ENCODE data around the gene CSRNP3.
"Not testable (repeated sequence)": the region's sequence is repeated elsewhere in the genome, so short reads cannot be mapped to it uniquely, and the experiment has no call there.

The CSRNP3 gene

GRCh38 chr2:165648801-165649200 lies 179.3 kb downstream of the CSRNP3 start:
- TF ChIP-seq ELF4 (IDR thresholded peaks at IDR 0.05) = no peak
- no peak for TF ChIP-seq FOXM1 (IDR thresholded peaks at IDR 0.05; ENCODE audit: borderline replicate concordance)
- no peak for TF ChIP-seq ZNF384 (IDR thresholded peaks at IDR 0.05)
- no peak for TF ChIP-seq LEF1 (IDR thresholded peaks at IDR 0.05; ENCODE audit: borderline replicate concordance)
- no peak for TF ChIP-seq FOXA1 (IDR thresholded peaks at IDR 0.05)
- TF ChIP-seq, protein P1, sequence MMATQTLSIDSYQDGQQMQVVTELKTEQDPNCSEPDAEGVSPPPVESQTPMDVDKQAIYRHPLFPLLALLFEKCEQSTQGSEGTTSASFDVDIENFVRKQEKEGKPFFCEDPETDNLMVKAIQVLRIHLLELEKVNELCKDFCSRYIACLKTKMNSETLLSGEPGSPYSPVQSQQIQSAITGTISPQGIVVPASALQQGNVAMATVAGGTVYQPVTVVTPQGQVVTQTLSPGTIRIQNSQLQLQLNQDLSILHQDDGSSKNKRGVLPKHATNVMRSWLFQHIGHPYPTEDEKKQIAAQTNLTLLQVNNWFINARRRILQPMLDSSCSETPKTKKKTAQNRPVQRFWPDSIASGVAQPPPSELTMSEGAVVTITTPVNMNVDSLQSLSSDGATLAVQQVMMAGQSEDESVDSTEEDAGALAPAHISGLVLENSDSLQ (IDR thresholded peaks at IDR 0.05) = peak; percentile 12; the same call in 1 of the 2 replicates
- TF ChIP-seq CTBP1 (IDR thresholded peaks at IDR 0.05; ENCODE audit: borderline replicate concordance) = no peak
- no peak for TF ChIP-seq SP1 (IDR thresholded peaks at IDR 0.05)
- no peak for TF ChIP-seq L3MBTL2 (conservative IDR thresholded peaks at IDR 0.05)
- CTCF ChIA-PET = no interaction called here
- POLR2A ChIA-PET = no interaction called here
- no peak for DNase-seq (ENCODE audit: extremely low spot score)

GRCh38 chr2:165651233-165651632 lies 181.7 kb downstream of the CSRNP3 start:
- no peak for TF ChIP-seq ELF4 (IDR thresholded peaks at IDR 0.05)
- TF ChIP-seq ARNT (IDR thresholded peaks at IDR 0.05) = no peak
- no peak for TF ChIP-seq NFRKB (IDR thresholded peaks at IDR 0.05)
- no peak for TF ChIP-seq LEF1 (IDR thresholded peaks at IDR 0.05; ENCODE audit: borderline replicate concordance)
- TF ChIP-seq CTBP1 (IDR thresholded peaks at IDR 0.05; ENCODE audit: borderline replicate concordance) = no peak
- TF ChIP-seq, protein P1 (IDR thresholded peaks at IDR 0.05) = no peak
- no peak for TF ChIP-seq FOXK2 (IDR thresholded peaks at IDR 0.05)
- TF ChIP-seq SUZ12 (IDR thresholded peaks at IDR 0.05) = no peak
- TF ChIP-seq TARDBP (IDR thresholded peaks at IDR 0.05) = no peak
- no peak for TF ChIP-seq HDGF (IDR thresholded peaks at IDR 0.05; ENCODE audit: borderline replicate concordance)
- TF ChIP-seq BHLHE40 (IDR thresholded peaks at IDR 0.05; ENCODE audit: borderline replicate concordance) = no peak
- TF ChIP-seq FOXM1 (IDR thresholded peaks at IDR 0.05; ENCODE audit: borderline replicate concordance) = no peak
- TF ChIP-seq FOXA1 (IDR thresholded peaks at IDR 0.05) = no peak
- no peak for TF ChIP-seq ZNF384 (IDR thresholded peaks at IDR 0.05)
- no peak for TF ChIP-seq SP1 (IDR thresholded peaks at IDR 0.05)
- TF ChIP-seq L3MBTL2 (conservative IDR thresholded peaks at IDR 0.05) = no peak
- no peak for DNase-seq (ENCODE audit: extremely low spot score)
- ChIA-PET CTCF (no interaction called here), POLR2A (no interaction called here)

DNA sequence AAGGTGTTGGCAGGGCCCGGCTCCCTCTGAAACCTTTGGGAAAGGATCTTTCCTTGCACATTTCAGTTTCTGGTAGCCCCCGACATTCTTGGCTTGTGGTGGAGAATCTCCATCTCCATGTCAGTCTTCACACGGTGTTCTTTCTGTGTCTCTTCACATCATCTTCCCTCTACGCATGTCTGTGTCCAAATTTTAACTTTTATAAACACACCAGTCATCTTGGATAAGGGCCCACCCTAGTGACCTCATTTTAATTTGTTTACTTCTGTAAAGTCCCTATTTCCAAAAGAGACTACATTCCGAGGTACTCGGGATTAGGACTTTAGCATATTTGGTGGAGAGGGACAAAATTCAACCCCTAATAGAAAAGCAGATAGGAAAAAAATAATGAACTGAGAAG lies 186.2 kb downstream of the CSRNP3 start:
- DNase-seq (ENCODE audit: extremely low spot score) = no peak
- CTCF ChIA-PET = no interaction called here
- TF ChIP-seq LEF1 (IDR thresholded peaks at IDR 0.05; ENCODE audit: borderline replicate concordance) = no peak
- no peak for TF ChIP-seq FOXM1 (IDR thresholded peaks at IDR 0.05; ENCODE audit: borderline replicate concordance)
- POLR2A ChIA-PET = no interaction called here

DNA sequence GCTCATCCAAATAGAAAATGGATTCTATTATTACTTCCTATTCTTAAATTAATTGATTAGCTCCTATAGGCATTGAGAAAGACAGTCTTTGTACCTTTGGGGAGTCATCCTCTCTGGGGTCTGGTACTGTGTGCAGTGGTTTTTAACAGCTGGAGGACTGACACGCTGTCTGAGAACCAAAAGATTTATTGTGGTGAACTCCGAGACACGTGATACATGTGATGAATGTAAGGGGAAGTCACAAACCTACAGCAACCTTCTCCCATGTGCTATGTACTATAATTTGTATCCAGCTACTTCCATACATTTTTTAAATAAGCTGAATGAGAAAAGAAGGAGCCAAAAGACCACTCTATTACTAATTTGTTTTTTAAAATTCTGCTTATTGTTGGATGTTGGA lies 190.9 kb downstream of the CSRNP3 start:
- ChIA-PET POLR2A (no interaction called here), CTCF (no interaction called here)
- TF ChIP-seq TARDBP (IDR thresholded peaks at IDR 0.05) (no peak), BHLHE40 (IDR thresholded peaks at IDR 0.05; ENCODE audit: borderline replicate concordance) (no peak), NFRKB (IDR thresholded peaks at IDR 0.05) (no peak), ARNT (IDR thresholded peaks at IDR 0.05) (no peak), FOXK2 (IDR thresholded peaks at IDR 0.05) (no peak), ZNF384 (IDR thresholded peaks at IDR 0.05) (no peak), SUZ12 (IDR thresholded peaks at IDR 0.05) (no peak), FOXA1 (IDR thresholded peaks at IDR 0.05) (no peak), FOXM1 (IDR thresholded peaks at IDR 0.05; ENCODE audit: borderline replicate concordance) (no peak), LEF1 (IDR thresholded peaks at IDR 0.05; ENCODE audit: borderline replicate concordance) (no peak), SP1 (IDR thresholded peaks at IDR 0.05) (no peak), L3MBTL2 (conservative IDR thresholded peaks at IDR 0.05) (no peak), CTBP1 (IDR thresholded peaks at IDR 0.05; ENCODE audit: borderline replicate concordance) (no peak), ELF4 (IDR thresholded peaks at IDR 0.05) (no peak), HDGF (IDR thresholded peaks at IDR 0.05; ENCODE audit: borderline replicate concordance) (no peak)
- TF ChIP-seq, protein P1 (IDR thresholded peaks at IDR 0.05) = no peak
- no peak for DNase-seq (ENCODE audit: extremely low spot score)

DNA sequence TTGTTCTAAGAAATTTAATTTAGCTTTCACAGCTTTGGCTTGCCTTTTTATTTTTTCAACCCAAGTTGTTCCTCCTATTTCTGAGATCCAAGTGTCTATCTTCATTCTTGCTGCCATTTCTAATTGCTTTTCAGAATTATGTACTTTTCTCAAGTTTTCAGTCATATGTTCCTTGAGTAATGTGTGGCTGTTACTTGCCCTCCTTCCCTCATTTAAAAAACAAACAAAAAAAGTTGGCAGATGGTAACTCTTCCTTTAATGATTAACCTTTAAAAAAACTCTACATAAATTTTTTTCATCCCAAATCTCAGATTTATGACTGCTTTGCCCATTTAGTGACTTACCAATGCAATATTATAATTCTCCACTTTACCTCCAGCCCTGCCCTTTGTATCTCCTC lies 193.2 kb downstream of the CSRNP3 start:
- DNase-seq (ENCODE audit: extremely low spot score) = no peak
- POLR2A ChIA-PET = no interaction called here
- CTCF ChIA-PET = no interaction called here
- TF ChIP-seq FOXA1 (IDR thresholded peaks at IDR 0.05) (no peak), TARDBP (IDR thresholded peaks at IDR 0.05) (no peak), SP1 (IDR thresholded peaks at IDR 0.05) (no peak), LEF1 (IDR thresholded peaks at IDR 0.05; ENCODE audit: borderline replicate concordance) (no peak), ARNT (IDR thresholded peaks at IDR 0.05) (no peak), ZNF384 (IDR thresholded peaks at IDR 0.05) (no peak)

DNA sequence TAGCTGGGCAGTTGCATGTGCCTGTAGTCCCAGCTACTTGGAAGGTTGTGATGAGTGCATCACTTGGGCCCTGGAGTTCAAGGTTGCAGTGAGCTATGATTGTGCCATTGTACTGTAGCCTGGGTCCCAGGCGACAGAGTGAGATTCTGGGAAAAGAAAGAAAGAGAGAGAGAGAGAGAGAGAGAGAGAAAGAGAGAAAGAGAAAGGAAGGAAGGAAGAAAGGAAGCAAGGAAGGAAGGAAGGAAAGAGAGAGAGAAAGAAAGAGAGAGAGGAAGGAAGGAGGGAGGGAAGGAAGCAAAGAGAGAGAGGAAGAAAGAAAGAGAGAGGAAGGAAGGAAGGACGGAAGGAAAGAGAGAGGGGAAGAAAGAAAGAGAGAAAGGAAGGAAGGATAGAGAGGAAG lies 196.1 kb downstream of the CSRNP3 start:
- DNase-seq (ENCODE audit: extremely low spot score) = no peak
- ChIA-PET POLR2A (no interaction called here), CTCF (no interaction called here)
- TF ChIP-seq SP1 (IDR thresholded peaks at IDR 0.05) (no peak), TARDBP (IDR thresholded peaks at IDR 0.05) (no peak), FOXM1 (IDR thresholded peaks at IDR 0.05; ENCODE audit: borderline replicate concordance) (no peak), FOXK2 (IDR thresholded peaks at IDR 0.05) (no peak), SUZ12 (IDR thresholded peaks at IDR 0.05) (no peak), NFRKB (IDR thresholded peaks at IDR 0.05) (no peak), BHLHE40 (IDR thresholded peaks at IDR 0.05; ENCODE audit: borderline replicate concordance) (no peak)

- DNase-seq (ENCODE audit: extremely low spot score); POLR2A ChIA-PET; CTCF ChIA-PET: not testable (repeated sequence)
Measured at GRCh38 chr2:165666073-165666472, 196.6 kb downstream of the CSRNP3 start.

All from HEK293T (cell line).